OCI-LY3 (cell line): ENCODE data around the gene RAB4B.

ENCODE experiments used
- EZH2phosphoT487 ChIP-seq: fragments of 200-600 bp; shearing (Covaris generic); IDR thresholded peaks from 2 replicates; pipeline ENCODE4 v1.6.1; 2018; ENCODE audit warnings: antibody characterized with exemption, mixed run types, low read depth
- TF ChIP-seq, protein P1 (sequence below): fragments of 200-600, 300-600 bp; sonication (generic); IDR thresholded peaks from 2 replicates; pipeline ENCODE4 v1.5.1; 2014; ENCODE audit warnings: antibody characterized with exemption, low read length, low read depth

DNA sequence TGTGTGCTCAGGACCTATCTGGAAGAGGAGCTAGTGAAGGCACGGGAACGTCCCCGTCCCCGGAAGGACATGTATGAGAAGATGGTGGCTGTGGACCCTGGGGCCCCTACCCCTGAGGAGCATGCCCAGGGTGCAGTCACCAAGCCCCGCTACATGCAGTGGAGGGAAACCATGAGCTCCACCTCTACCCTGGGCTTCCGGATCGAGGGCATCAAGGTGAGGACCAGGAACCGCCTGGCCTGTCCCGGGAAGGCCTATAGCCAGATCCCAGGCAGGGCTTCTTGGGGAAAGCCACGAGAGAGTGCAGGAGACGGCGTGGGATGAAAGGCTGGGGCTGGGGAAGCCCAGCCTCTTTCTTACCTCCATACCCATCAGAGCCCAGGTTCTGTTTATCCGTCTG lies 44.9 kb upstream of the RAB4B start:
- TF ChIP-seq, protein P1, sequence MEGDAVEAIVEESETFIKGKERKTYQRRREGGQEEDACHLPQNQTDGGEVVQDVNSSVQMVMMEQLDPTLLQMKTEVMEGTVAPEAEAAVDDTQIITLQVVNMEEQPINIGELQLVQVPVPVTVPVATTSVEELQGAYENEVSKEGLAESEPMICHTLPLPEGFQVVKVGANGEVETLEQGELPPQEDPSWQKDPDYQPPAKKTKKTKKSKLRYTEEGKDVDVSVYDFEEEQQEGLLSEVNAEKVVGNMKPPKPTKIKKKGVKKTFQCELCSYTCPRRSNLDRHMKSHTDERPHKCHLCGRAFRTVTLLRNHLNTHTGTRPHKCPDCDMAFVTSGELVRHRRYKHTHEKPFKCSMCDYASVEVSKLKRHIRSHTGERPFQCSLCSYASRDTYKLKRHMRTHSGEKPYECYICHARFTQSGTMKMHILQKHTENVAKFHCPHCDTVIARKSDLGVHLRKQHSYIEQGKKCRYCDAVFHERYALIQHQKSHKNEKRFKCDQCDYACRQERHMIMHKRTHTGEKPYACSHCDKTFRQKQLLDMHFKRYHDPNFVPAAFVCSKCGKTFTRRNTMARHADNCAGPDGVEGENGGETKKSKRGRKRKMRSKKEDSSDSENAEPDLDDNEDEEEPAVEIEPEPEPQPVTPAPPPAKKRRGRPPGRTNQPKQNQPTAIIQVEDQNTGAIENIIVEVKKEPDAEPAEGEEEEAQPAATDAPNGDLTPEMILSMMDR = no peak
- no peak for TF ChIP-seq EZH2phosphoT487
